ENCODE measurements around the gene CNPY1.
A peak's percentile ranks its signal among the peaks of the same experiment; 100 is the strongest.

Gene CNPY1

GRCh38 chr7:155469311-155470185 is 76.8 kb downstream of the CNPY1 start:
- DNase-seq, result no peak

- DNase-seq, result no peak
Measured at GRCh38 chr7:155468785-155469148, 77.6 kb downstream of the CNPY1 start.

GRCh38 chr7:155467846-155468784 is 78.2 kb downstream of the CNPY1 start:
- DNase-seq, result no peak

- DNase-seq, result no peak
Measured at GRCh38 chr7:155466814-155467733, 79.3 kb downstream of the CNPY1 start.

GRCh38 chr7:155466142-155466813 is 80.1 kb downstream of the CNPY1 start:
- DNase-seq, result no peak

- no peak for DNase-seq
Measured at GRCh38 chr7:155465761-155466141, 80.6 kb downstream of the CNPY1 start.

GRCh38 chr7:155464948-155465739 is 81.2 kb downstream of the CNPY1 start:
- DNase-seq, result no peak

- DNase-seq, result no peak
Measured at GRCh38 chr7:155464183-155464582, 82.2 kb downstream of the CNPY1 start.

GRCh38 chr7:155463114-155463811 is 83.1 kb downstream of the CNPY1 start:
- DNase-seq, result no peak

- DNase-seq, result no peak
Measured at GRCh38 chr7:155462163-155462735, 84.1 kb downstream of the CNPY1 start.

- no peak for DNase-seq
Measured at GRCh38 chr7:155461631-155462030, 84.7 kb downstream of the CNPY1 start.

- no peak for DNase-seq
Measured at GRCh38 chr7:155460926-155461613, 85.3 kb downstream of the CNPY1 start.

GRCh38 chr7:155459700-155460461 is 86.5 kb downstream of the CNPY1 start:
- no peak for DNase-seq

- DNase-seq, result no peak
Measured at GRCh38 chr7:155458878-155459699, 87.3 kb downstream of the CNPY1 start.

GRCh38 chr7:155458111-155458877 is 88.1 kb downstream of the CNPY1 start, which contains the start of gene EN2:
TSS of gene EN2 (plus strand) at chr7:155458129. CDS start at chr7:155458378, 249 bp downstream.
- peak in 1 of 56 donors; percentile 12 for DNase-seq
